HG03342 (cell line): Measurements from ENCODE around the gene LURAP1L.
"Not testable (repeated sequence)": the region's sequence is repeated elsewhere in the genome, so short reads cannot be mapped to it uniquely, and the experiment has no call there.

Experiments
- ATAC-seq: cut with Tn5 transposase; IDR thresholded peaks from one replicate; pipeline ENCODE4 v1.9.1; 2021; ENCODE audit warnings: mild to moderate bottlenecking, moderate library complexity; ENCODE audit not compliant: unreplicated experiment

The LURAP1L gene

GRCh38 chr9:12855066-12855465, 80.2 kb downstream of the LURAP1L start:
- no peak for ATAC-seq

- ATAC-seq: no peak
Observed at GRCh38 chr9:12856603-12857002, 81.8 kb downstream of the LURAP1L start.

DNA sequence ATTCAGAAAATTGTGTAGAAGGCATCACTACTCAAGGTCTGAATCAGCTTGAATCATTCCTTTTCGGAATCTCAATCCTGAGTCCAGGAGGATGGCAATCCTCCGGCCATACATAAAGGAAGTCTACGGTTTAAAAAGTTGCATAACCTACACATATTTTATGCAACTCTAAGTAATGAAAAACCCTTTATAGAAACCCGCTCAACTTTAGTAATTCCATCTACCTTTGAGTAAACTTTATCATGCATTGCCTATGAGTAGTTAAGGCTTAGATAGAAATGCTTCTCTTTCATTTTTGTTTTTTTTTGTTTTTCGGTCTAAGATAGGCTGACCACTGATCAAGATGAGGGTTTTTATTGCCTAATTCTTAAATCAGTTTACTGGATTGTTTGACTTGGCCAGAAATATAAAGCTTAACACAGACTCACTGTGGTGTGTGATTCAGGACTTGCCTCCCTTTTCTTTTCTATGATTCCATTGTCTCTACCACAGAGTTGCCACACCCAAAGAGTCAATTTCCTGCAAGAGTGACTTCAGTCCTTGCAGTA, 85.0 kb downstream of the LURAP1L start:
- no peak for ATAC-seq

DNA sequence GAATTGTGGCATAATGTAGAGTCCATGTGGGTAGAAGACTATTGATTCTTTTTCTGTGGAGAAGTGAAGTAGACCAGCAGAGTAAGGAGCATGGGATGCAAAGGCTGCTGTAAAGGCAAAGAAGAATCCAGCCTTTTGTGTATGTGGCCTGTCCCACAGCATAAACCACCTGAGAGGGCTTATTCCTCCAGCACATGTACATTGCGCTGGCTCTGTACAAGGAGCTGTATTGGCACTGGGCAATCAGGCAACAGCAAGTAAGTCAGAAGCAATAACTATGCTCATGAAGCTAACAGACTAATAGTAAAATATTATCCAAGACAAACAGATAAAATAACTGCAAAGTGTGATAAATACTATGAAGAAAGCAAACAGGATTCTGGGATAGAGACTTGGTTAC, 86.2 kb downstream of the LURAP1L start:
- no peak for ATAC-seq

DNA sequence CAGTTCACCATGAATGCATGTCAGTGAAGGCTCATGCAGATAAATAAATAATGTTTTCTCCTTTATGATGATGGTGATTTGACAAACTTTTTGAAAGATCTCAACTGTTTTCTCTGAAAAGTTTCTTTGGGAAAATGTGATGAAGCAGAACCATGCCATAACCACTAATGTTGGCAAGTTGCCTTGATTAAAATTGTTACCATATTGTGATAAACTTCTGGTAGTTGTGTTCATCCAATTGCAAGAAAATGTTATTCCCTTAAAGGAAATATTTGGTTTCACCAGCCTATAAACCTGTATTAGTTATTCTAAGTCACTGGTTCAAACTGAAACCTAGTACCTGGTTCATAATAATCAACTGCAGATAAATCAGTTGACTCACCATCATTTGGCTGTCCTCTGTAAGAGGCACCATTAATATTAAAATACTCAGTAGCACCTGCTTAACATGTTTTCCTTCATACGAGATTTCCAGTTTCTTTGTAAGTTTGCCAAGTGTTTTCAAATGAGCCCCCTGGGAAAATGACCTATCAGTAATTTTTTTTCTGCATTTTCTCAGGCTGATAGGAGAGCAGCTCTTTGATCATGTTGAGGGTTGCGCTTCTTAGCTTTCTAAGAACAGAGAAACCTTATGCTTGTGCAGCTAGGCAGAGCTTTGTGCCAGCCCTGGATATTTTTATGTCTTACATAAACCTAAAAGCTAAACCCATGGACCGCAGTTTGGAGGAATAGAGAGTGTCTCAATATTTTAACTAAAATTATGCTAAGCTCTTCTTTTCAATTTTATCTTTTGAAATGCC, 88.0 kb downstream of the LURAP1L start:
- ATAC-seq: no peak

- ATAC-seq: no peak
Observed at GRCh38 chr9:12863618-12864017, 88.8 kb downstream of the LURAP1L start.

DNA sequence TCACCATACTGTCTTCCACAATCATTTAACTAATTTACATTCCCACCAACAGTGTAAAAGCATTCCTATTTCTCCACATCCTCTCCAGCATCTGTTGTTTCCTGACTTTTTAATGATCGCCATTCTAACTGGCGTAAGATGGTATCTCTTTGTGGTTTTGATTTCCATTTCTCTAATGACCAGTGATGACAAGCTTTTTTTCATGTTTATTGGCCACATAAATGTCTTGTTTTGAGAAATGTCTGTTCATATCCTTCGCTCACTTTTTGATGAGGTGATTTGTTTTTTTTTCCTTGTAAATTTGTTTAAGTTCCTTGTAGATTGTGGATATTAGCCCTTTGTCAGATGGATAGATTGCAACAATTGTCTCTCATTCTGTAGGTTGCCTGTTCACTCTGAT, 90.6 kb downstream of the LURAP1L start:
- ATAC-seq: not testable (repeated sequence)
